ENCODE results near the gene ATP10A.

DNA sequence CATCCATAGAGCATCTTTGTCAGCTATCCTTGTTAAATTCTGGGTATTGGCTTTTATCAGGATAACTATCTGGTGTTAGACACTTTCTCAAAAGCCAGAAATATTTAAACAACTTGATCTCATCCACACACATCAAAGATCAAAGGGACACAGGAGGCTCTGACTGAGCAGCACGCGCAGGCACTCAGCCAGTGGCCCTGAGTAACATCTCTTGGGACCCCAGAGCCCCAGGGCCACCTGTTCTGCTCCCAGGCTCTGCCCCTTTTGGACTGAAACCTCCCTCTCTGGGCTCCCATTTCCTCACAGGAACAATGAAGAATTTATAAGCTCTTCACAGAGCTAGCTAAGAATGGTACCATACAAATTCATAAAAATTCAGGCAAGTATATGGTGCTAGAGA, 16.1 kb downstream of the ATP10A start:
- TF ChIP-seq POLR2A (IDR thresholded peaks at IDR 0.05; ENCODE audit: low read length): no peak
- no peak for TF ChIP-seq GATA1 (IDR thresholded peaks at IDR 0.05; ENCODE audit: low read depth, low read length)

All from erythroblast (primary cell).